ENCODE measurements around the gene RBBP7.

The RBBP7 gene

GRCh38 chrX:16882702-16883486 lies 12.7 kb upstream of the RBBP7 start:
- H3K27me3 ChIP-seq: no peaks in the 10 kb centered on the region
- peak overlapping the region; percentile 67 for H3K4me3 ChIP-seq (ENCODE audit: low read depth, low read length)
- no peaks in the 10 kb centered on the region for H3K4me1 ChIP-seq
- H3K9me3 ChIP-seq: no peaks in the 10 kb centered on the region
- TF ChIP-seq CTCF (IDR thresholded peaks at IDR 0.05; ENCODE audit: low read depth, low read length): peak; percentile 63
- peak; percentile 72 for DNase-seq
- H3K36me3 ChIP-seq: no peaks in the 10 kb centered on the region

- Histone ChIP-seq H3K4me1 (no peaks in the 10 kb centered on the region), H3K9me3 (no peaks in the 10 kb centered on the region), H3K4me3 (ENCODE audit: low read depth, low read length) (peak overlapping the region; percentile 67), H3K36me3 (no peaks in the 10 kb centered on the region), H3K27me3 (no peaks in the 10 kb centered on the region)
- peak; percentile 28 for DNase-seq
- no peak for TF ChIP-seq CTCF (IDR thresholded peaks at IDR 0.05; ENCODE audit: low read depth, low read length)
Measured at GRCh38 chrX:16882169-16882568, 12.0 kb upstream of the RBBP7 start.

- H3K4me3 ChIP-seq (ENCODE audit: low read depth, low read length): no peak overlapping the region
- H3K27me3 ChIP-seq: no peaks in the 10 kb centered on the region
- TF ChIP-seq CTCF (IDR thresholded peaks at IDR 0.05; ENCODE audit: low read depth, low read length): no peak
- no peak for DNase-seq
- no peaks in the 10 kb centered on the region for H3K36me3 ChIP-seq
- no peaks in the 10 kb centered on the region for H3K4me1 ChIP-seq
- H3K9me3 ChIP-seq: no peaks in the 10 kb centered on the region
Measured at GRCh38 chrX:16876696-16877095, 6.5 kb upstream of the RBBP7 start.

- no peak for TF ChIP-seq CTCF (IDR thresholded peaks at IDR 0.05; ENCODE audit: low read depth, low read length)
- Histone ChIP-seq H3K27me3 (no peaks in the 10 kb centered on the region), H3K4me3 (ENCODE audit: low read depth, low read length) (no peak overlapping the region), H3K36me3 (no peaks in the 10 kb centered on the region), H3K4me1 (no peaks in the 10 kb centered on the region), H3K9me3 (no peaks in the 10 kb centered on the region)
- DNase-seq: no peak
Measured at GRCh38 chrX:16874458-16875095, 4.4 kb upstream of the RBBP7 start.

GRCh38 chrX:16873106-16873505 lies 2.9 kb upstream of the RBBP7 start:
- no peak for DNase-seq
- Histone ChIP-seq H3K9me3 (no peaks in the 10 kb centered on the region), H3K4me1 (no peaks in the 10 kb centered on the region), H3K36me3 (peaks cover 2% of the 10 kb centered on the region; the same call in 1 of the 2 replicates), H3K27me3 (no peaks in the 10 kb centered on the region), H3K4me3 (ENCODE audit: low read depth, low read length) (no peak overlapping the region)
- no peak for TF ChIP-seq CTCF (IDR thresholded peaks at IDR 0.05; ENCODE audit: low read depth, low read length)

Measured in BE2C (cell line).